Hematopoietic multipotent progenitor cell treated with erythropoietin and hydrocortisone succinate and interleukin-3 and kit ligand, for 8 days (in vitro differentiated cells): ENCODE measurements around the gene VCPKMT.

Experiments used
- DNase-seq: peaks from one replicate; pipeline ENCODE4 v3.0.0-alpha.2; 2015

VCPKMT gene

DNA sequence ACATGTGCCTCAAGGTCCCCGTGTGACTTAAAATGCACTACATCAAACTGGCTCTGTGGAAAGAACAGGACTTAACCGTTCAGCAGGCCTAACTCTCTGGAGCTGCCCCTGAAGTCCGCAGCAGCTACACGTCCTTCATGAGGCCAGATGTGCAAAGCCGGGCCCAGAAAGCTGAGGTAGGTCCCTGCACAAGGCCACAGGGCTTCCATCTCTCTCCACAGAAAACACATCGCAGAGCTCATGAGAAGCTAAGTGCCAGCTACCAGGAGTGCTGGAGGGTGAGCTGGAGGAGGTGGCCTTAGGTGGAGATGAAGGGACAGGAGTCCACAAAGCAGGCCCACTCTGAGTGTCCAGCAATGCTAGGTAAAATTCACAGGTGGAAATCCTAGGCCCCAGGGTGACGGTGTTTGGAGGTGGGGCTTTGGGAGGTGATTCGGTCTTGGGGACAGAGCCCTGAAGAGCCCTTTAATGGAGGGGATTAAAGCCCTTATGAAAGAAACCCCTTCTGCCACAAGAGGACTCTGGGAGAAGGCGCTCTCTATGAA lies 52.4 kb downstream of the VCPKMT start:
- no peak for DNase-seq

DNA sequence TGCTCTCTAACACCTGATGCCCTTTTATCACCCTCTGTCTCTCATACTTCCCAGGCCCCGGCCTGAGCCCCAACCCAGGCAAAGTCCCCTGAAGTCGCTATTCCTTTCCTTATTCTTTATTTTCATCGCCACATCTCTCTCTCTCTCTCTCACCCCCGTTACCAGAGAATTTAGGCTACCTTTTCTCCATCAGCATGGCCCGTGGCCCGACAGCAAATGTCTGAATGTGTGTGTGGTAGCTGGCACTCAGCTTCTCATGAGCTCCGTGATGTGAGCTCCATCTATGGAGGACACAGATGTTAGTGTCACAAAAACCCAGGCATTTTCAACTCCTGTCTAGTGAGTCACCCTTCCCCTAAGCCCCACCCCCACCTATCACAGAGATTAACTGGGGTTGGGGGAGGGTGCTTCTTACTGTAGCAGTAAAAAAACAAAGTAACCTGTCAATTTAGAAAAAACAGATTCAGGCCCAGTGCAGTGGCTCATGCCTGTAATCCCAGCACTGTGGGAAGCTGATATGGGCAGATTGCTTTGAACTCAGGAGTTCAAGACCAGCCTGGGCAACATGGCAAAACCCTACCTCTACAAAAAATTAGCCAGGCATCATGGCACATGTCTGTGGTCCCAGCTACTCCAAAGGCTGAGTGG lies 53.8 kb downstream of the VCPKMT start:
- DNase-seq, result peak; percentile 68

DNA sequence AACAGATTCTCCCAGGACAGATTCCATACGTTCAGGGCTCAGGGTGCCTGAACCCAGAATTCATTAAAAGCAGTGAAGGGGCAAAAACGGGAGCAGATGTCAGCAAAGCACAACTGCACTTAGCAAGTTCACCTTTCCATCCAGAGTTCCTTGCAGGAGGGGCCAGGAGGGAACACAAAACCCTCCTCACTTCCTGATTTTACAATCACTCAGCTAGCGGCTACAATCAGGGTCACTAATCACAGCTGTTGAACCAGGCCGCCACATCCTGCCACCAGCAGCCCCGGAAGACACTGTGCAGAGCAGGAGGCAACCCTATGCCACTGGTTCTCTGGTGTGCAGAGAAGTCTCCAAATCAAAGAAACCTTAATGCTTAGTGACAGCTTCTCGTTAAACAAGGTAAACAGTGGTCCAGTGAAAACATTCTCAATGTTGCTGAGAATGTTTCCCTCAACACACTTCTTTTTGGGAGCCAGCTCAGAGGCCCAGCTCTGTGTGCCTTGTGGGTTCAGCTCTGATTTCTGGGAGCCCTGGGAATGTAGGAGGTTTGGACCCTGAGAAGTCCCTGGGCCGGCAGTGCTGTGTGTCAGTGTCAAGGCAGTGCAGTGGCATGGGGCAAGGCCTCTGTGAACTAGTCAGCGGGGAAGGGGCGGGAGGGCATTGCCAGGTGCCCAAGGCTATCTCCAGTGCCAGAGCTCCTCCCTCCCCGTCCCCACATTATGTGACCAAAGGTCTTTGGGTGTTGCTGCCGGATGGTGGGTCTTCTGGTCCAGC lies 54.5 kb downstream of the VCPKMT start:
- peak; percentile 50 for DNase-seq

DNA sequence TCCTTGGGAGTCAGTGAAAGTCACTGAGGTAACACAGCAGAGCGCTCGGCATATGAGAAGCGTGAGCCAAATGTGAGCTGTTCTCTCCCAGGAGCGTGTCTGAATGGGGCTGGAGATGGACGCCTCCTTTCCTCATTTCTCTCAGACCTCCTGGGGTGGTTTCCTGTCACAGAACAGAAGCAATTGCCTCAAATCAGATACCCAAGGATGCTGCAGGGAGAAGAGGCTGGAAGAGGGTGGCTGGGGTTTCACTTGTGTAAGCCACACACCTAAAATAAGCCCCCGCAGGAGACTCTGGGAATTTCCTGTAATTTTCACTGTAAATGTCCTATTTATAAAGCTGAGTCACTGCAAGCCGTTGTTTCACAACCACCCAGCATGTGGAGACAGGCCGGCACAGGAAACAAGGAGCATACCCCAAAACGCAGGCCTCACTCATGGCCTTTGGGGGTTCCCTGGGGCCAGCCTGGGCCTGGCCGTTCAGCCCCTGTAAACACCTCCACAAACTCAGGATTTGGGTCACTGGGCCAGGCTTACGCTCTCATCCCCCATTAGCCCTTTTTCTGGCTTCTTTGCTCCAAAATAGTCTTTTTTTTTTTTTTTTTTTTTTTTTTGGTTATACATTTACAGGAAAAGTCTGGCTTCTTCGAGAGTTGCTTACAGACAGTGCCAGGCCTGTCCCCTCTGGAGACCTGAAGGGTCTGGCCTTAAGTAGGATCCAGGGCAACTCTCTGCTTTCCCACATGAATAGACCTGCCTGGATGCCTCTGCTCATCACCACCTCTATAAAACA lies 55.3 kb downstream of the VCPKMT start:
- peak; percentile 76 for DNase-seq

DNA sequence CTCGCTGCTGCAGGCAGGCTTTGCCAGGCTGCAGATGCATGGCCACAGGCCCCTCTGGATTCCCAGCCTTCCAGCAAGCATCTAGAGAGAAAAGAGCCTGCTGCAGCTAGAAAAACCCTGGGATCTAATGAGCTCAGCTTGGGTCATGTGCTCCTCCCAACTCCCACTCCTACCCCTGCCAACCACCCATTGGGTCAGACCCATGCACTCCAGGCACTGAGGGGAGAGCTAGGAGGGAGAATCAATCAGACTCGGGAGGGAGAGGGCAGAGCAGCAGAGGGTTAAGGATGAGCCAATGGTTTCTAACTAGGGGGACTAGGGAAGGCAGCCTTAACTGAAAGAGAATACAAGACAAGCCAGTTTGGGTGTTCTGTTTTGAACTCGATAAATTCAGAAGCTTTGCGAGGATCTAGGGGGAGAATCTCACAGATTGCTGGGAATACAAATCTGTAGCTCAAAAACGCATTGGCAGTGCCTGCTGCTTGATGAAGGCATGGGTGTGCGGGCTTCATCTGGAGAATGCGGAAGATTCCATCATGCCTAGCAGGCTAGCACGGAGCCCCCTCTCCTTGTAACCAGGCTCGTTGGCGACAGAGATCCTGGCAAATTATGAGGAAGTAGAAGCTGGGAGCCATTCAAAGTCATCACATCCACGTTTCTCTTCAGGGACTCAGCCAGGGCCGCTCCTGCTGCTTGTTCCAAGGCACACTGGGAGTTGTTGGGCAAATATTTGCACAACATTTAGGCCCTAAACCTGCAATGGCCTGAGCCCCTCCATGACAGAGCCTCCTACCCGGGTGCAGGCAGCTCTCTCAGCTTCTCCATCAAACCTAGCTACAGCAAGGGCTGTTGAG lies 56.4 kb downstream of the VCPKMT start:
- DNase-seq, result no peak
